Posterior cingulate gyrus (tissue), 11 donors: ENCODE results near the gene NDUFAF7.
"Not testable (repeated sequence)": the region's sequence is repeated elsewhere in the genome, so short reads cannot be mapped to it uniquely, and the experiment has no call there.

Experiments used
- DNase-seq, 10 donors: peaks; one replicate each; pipeline versions ENCODE4 v3.0.0 to v3.0.0-alpha.2; 2020 to 2021; ENCODE audit warnings: mixed read lengths in 3 of 10
- intact Hi-C: fragments of 100-400 bp; cut with DNase I; formaldehyde crosslinking; loops from one replicate; pipeline ENCODE4 v1.15.1; 2023

Gene NDUFAF7

DNA sequence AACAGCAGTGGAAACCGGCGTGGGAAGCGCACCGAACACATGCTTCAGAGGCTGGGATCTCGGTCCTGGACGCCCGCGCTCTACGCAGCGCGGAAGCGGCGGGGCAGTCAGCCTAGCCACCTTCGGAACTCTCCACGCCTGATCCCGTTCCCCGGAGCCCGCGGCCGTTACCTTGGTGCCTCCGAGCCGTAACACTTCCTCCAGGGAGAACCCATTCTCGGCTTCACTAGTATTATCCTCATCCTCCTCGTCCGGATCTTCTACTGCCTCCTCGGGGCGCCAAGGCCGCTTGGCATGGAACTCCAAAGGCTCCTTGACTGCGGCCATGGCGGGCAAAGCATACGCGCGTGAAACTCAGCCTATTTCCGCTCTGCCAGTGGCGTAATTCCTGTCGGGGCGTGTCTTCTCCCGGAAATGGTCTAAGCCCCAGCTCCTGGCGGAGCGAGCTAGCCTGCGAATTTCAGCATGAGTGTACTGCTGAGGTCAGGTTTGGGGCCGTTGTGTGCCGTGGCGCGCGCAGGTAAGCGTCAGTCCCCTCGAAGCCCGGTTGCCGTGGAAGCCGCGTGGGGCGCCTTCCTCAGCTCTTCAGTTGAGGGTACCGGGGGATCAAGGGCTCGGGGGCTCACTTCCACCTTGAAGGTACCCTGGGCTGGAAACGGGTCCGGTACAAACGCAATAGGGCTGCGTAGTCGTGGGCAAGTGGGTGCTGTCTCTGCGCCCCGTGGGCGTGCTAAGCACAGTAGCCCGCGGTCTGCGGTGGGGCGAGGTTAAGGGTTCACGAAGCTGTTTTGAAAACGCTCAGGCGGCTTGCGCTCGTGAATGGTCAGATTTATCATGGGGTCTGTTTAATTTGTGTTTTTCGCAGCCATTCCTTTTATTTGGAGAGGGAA is at the start of gene NDUFAF7, which contains the start of gene CEBPZ:
Gene NDUFAF7 (plus strand): TSS at position 418 of the 890 bp plus-strand sequence. CDS start 48 bp downstream, at position 466.
Gene CEBPZ (minus strand): TSS at position 356 of the 890 bp plus-strand sequence. CDS start 29 bp downstream, at position 327.
- peak; percentile 84 to 98 (median 94) for DNase-seq

DNA sequence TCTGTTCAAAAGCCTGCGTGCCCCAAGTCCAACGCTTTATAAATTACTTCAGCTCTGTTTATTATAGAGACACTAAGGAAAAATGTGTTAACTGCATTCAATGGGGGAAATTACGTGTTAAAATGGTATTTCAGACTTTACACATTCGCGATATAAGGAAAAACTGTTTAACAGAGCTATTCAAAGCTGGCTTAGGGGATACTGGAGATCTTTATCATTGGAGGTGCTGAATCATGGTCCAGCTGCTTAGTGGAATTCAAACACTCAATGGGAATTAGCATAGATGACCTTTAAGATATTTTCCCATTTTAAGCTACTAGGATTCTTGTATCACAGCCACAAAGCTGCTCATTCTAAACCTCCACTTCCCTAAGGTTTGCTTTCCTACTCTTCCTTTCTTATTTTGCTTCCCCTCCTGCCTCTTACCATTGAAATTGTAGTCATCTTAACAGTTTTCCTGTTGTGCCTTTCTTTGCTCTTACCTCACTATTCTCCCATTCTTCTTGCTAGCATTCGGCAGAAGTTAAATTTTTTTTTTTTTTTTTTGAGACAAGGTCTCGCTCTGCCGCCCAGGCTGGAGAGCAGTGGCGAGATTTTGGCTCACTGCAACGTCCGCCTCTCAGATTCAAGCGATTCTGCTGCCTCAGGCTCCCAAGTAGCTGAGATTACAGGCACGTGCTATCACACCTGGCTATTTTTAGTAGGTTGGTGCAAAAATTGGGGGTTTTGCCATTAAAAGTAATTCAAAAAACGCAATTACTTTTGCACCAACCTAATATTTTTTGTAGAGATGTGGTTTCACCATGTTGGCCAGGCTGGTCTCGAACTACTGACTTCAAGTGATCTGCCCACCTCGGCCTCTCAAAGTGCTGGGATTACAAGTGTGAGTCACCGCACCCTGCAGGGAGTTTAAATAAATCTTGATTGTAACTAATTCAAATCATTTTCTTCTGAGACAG is 49.5 kb upstream of the NDUFAF7 start:
- intact Hi-C loops, result no loop called here
- DNase-seq, result no peak

More for the DNA sequence above, at the start of gene NDUFAF7, which contains the start of gene CEBPZ:
- intact Hi-C loops, result loop anchor here (2.0 to 5.0 kb wide), 2 partner anchors 35 to 91 kb away; partner anchors contain the start of genes CEBPZOS and PRKD3

GRCh38 chr2:37188570-37188969 is 42.9 kb upstream of the NDUFAF7 start, which contains the start of gene SULT6B1:
Gene SULT6B1, minus strand, starts transcription at chr2:37188670. Its CDS starts 30 bp downstream, at chr2:37188640.
- intact Hi-C loops, result no loop called here
- DNase-seq, result no peak

DNA sequence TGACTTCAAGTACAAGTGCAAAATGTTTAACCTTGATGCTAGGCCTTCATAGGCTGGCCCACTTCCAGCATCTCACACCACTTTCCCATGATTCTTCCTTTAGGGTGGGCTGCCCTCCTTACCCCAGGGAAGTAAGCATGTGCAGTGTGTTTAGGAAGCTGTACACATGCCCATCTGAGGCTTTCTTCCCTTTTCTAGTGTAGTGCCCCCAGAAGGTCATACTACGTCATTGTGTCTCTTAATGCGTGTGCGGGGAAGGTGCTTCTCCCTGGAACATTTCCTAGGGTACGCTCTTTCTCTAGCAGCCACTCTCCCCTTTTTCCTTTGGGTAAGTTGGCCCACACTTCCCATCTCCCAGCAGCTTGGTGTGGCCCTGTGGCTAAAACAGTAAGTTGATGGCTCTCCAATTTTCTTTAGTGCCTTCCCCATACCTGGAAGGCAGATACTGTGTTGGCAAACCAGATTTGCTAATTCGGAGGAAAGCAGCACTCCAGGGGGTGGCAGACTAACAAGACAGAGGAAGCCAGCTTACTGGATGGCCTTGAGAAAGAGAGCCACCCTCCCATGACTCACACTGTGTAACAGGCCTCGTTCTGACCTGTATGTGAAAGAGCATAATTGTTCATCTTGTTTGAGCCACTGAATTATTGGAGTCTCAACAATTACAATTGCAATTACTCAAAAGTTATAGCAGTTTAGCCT is 41.9 kb upstream of the NDUFAF7 start:
- intact Hi-C loops, result loop anchor here (10.0 kb wide), 1 partner anchor 105 kb away; the partner anchor contains the start of genes GPATCH11 and HEATR5B
- DNase-seq, result no peak

DNA sequence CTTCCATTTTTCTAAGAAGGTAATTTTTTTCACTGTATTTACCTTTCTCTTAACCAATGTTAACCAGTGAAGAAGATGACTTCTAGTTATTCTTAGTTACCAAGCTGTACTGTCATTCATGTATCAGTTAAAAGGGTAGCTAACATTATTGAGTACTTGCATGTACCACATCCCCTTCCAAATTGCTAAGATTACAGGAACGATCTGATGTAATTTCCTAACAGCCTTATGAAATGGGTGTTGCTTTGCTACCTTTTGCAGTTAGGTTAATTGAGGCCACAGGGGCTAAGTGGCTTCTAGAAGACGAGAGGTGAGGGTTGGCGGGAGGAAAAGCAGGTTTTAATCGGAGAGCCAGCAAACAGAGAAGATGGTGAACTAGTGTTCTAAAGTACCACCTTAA is 41.2 kb upstream of the NDUFAF7 start:
- no peak for DNase-seq
- intact Hi-C loops, result loop anchor here (10.0 kb wide), 1 partner anchor 105 kb away; the partner anchor contains the start of genes GPATCH11 and HEATR5B

- intact Hi-C loops, result loop anchor here (10.0 kb wide), 1 partner anchor 106 kb away; the partner anchor contains the start of genes GPATCH11 and HEATR5B
- DNase-seq, result no peak
Measured at GRCh38 chr2:37191253-37191652, 40.2 kb upstream of the NDUFAF7 start.

- intact Hi-C loops, result loop anchor here (10.0 kb wide), 1 partner anchor 107 kb away; the partner anchor contains the start of genes GPATCH11 and HEATR5B
- no peak for DNase-seq
Measured at GRCh38 chr2:37191747-37192146, 39.7 kb upstream of the NDUFAF7 start.

GRCh38 chr2:37192551-37192950 is 38.9 kb upstream of the NDUFAF7 start:
- DNase-seq, result no peak
- intact Hi-C loops, result loop anchor here (10.0 kb wide), 1 partner anchor 108 kb away; the partner anchor contains the start of genes GPATCH11 and HEATR5B

DNA sequence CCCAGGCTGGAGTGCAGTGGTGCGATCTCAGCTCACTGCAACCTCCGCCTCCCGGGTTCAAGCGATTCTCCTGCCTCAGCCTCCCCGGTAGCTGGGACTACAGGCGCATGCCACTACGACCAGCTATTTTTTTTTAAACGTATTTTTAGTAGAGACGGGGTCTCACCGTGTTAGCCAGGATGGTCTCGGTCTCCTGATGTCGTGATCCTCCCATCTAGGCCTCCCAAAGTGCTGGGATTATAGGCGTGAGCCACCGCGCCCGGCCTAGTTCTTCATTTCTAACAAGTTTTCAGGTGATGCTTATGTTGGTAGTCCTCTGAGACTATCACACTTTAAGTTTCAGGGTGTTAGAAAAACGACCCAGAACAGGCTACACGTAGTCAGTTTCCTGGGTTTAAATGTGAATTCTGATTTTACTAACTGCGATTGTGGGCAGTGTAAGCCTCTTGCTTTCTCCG is 35.6 kb upstream of the NDUFAF7 start:
- intact Hi-C loops, result loop anchor here (2.0 to 10.0 kb wide), 2 partner anchors 35 to 111 kb away; partner anchors contain the start of genes CEBPZ, GPATCH11, HEATR5B and NDUFAF7
- DNase-seq, result not testable (repeated sequence)

- DNase-seq, result peak; percentile 65 to 96 (median 78)
- intact Hi-C loops, result loop anchor here (2.0 to 10.0 kb wide), 2 partner anchors 34 to 112 kb away; partner anchors contain the start of genes CEBPZ, GPATCH11, HEATR5B and NDUFAF7
Measured at GRCh38 chr2:37196320-37197195, 34.9 kb upstream of the NDUFAF7 start, which contains the start of gene CEBPZOS. Gene CEBPZOS, plus strand, starts transcription at chr2:37196496. Its CDS starts 3,209 bp downstream, at chr2:37199705.

- intact Hi-C loops, result loop anchor here (10.0 kb wide), 1 partner anchor 114 kb away; the partner anchor contains the start of genes GPATCH11 and HEATR5B
Measured at GRCh38 chr2:37198681-37199065, 32.8 kb upstream of the NDUFAF7 start.

GRCh38 chr2:37201208-37201607 is 30.2 kb upstream of the NDUFAF7 start:
- intact Hi-C loops, result no loop called here
- DNase-seq, result no peak

More at GRCh38 chr2:37198681-37199065, 32.8 kb upstream of the NDUFAF7 start:
- no peak for DNase-seq

DNA sequence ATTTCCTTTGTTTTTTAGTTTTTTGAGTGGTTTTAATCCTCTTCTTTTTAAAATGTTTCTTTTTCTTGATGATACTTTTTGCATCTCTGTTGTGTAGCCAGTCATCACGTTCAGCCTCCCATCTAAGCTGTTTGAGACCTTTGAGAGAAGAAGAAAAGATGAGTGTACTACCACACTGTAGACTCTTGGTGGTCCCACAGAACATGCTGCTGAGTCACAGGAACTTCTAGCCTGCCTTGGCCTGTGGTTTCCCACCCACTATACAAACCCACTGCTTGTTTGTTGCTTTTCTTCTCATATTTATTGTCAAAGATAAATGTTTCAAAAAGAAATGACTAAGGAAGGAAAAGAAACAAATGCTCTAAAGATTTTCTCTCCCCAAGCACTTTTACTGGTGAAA is 29.7 kb upstream of the NDUFAF7 start:
- intact Hi-C loops, result no loop called here
- no peak for DNase-seq

- intact Hi-C loops, result no loop called here
- no peak for DNase-seq
Measured at GRCh38 chr2:37203708-37204107, 27.8 kb upstream of the NDUFAF7 start.

DNA sequence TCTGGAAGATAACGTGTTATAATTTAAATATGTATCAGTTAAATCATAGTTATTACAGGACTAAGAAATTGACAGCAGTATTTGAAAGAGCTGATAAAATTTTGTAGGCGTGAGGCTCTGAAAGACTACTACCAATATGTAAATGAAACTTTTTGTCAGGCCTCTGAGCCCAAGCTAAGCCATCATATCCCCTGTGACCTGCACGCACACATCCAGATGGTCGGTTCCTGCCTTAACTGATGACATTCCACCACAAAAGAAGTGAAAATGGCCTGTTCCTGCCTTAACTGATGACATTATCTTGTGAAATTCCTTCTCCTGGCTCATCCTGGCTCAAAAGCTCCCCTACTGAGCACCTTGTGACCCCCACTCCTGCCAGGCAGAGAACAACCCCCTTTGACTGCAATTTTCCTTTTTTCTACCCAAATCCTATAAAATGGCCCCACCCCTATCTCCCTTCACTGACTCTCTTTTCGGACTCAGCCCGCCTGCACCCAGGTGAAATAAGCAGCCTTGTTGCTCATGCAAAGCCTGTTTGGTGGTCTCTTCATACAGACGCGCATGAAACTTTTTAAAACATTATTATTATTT is 26.3 kb upstream of the NDUFAF7 start:
- DNase-seq, intact Hi-C loops: not testable (repeated sequence)

- intact Hi-C loops, result no loop called here
- no peak for DNase-seq
Measured at GRCh38 chr2:37205689-37206341, 25.6 kb upstream of the NDUFAF7 start.

- DNase-seq, result not testable (repeated sequence)
Measured at GRCh38 chr2:37206760-37207159, 24.7 kb upstream of the NDUFAF7 start.

More at GRCh38 chr2:37206760-37207159, 24.7 kb upstream of the NDUFAF7 start:
- intact Hi-C loops, result not testable (repeated sequence)
